ENCODE measurements around the gene ERG.

GRCh38 chr21:38443110-38443509, 55.2 kb downstream of the ERG start:
- TF ChIP-seq, protein P1, sequence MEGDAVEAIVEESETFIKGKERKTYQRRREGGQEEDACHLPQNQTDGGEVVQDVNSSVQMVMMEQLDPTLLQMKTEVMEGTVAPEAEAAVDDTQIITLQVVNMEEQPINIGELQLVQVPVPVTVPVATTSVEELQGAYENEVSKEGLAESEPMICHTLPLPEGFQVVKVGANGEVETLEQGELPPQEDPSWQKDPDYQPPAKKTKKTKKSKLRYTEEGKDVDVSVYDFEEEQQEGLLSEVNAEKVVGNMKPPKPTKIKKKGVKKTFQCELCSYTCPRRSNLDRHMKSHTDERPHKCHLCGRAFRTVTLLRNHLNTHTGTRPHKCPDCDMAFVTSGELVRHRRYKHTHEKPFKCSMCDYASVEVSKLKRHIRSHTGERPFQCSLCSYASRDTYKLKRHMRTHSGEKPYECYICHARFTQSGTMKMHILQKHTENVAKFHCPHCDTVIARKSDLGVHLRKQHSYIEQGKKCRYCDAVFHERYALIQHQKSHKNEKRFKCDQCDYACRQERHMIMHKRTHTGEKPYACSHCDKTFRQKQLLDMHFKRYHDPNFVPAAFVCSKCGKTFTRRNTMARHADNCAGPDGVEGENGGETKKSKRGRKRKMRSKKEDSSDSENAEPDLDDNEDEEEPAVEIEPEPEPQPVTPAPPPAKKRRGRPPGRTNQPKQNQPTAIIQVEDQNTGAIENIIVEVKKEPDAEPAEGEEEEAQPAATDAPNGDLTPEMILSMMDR (IDR thresholded peaks at IDR 0.05; ENCODE audit: insufficient read depth, low read length) = no peak
- TF ChIP-seq, protein P2, sequence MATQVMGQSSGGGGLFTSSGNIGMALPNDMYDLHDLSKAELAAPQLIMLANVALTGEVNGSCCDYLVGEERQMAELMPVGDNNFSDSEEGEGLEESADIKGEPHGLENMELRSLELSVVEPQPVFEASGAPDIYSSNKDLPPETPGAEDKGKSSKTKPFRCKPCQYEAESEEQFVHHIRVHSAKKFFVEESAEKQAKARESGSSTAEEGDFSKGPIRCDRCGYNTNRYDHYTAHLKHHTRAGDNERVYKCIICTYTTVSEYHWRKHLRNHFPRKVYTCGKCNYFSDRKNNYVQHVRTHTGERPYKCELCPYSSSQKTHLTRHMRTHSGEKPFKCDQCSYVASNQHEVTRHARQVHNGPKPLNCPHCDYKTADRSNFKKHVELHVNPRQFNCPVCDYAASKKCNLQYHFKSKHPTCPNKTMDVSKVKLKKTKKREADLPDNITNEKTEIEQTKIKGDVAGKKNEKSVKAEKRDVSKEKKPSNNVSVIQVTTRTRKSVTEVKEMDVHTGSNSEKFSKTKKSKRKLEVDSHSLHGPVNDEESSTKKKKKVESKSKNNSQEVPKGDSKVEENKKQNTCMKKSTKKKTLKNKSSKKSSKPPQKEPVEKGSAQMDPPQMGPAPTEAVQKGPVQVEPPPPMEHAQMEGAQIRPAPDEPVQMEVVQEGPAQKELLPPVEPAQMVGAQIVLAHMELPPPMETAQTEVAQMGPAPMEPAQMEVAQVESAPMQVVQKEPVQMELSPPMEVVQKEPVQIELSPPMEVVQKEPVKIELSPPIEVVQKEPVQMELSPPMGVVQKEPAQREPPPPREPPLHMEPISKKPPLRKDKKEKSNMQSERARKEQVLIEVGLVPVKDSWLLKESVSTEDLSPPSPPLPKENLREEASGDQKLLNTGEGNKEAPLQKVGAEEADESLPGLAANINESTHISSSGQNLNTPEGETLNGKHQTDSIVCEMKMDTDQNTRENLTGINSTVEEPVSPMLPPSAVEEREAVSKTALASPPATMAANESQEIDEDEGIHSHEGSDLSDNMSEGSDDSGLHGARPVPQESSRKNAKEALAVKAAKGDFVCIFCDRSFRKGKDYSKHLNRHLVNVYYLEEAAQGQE (IDR thresholded peaks at IDR 0.05; ENCODE audit: insufficient replicate concordance, low read depth) = no peak

All from HL-60 (cell line).